ENCODE measurements around the gene ADGRD1.
A peak's percentile ranks its signal among the peaks of the same experiment; 100 is the strongest.

Gene ADGRD1

DNA sequence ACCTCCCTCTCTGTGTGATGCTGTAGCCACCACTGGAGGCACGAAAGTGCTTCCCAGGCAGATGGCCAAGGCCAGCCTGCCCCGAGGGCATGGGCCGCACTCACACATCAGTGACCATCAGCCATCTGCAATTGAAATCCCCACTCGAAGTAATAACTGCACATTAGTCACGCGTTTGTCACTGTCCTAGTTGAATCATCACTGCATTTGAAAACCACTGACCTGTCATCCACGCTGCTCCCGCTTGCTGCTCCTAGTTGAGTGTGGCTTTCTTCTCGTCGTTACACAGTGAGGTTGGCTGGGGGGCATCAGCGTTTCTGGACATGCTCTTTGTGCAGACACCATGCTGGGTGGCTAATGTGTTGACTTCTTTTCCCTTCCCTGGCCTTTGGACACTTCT lies 176.1 kb downstream of the ADGRD1 start:
- no peak for TF ChIP-seq ZC3H10 (CRISPR knock-in tag; IDR thresholded peaks at IDR 0.05)
- TF ChIP-seq, protein P1, sequence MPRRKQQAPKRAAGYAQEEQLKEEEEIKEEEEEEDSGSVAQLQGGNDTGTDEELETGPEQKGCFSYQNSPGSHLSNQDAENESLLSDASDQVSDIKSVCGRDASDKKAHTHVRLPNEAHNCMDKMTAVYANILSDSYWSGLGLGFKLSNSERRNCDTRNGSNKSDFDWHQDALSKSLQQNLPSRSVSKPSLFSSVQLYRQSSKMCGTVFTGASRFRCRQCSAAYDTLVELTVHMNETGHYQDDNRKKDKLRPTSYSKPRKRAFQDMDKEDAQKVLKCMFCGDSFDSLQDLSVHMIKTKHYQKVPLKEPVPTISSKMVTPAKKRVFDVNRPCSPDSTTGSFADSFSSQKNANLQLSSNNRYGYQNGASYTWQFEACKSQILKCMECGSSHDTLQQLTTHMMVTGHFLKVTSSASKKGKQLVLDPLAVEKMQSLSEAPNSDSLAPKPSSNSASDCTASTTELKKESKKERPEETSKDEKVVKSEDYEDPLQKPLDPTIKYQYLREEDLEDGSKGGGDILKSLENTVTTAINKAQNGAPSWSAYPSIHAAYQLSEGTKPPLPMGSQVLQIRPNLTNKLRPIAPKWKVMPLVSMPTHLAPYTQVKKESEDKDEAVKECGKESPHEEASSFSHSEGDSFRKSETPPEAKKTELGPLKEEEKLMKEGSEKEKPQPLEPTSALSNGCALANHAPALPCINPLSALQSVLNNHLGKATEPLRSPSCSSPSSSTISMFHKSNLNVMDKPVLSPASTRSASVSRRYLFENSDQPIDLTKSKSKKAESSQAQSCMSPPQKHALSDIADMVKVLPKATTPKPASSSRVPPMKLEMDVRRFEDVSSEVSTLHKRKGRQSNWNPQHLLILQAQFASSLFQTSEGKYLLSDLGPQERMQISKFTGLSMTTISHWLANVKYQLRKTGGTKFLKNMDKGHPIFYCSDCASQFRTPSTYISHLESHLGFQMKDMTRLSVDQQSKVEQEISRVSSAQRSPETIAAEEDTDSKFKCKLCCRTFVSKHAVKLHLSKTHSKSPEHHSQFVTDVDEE (CRISPR knock-in tag; IDR thresholded peaks at IDR 0.05): peak; percentile 35; the same call in 1 of the 2 replicates
- no peak for ATAC-seq

DNA sequence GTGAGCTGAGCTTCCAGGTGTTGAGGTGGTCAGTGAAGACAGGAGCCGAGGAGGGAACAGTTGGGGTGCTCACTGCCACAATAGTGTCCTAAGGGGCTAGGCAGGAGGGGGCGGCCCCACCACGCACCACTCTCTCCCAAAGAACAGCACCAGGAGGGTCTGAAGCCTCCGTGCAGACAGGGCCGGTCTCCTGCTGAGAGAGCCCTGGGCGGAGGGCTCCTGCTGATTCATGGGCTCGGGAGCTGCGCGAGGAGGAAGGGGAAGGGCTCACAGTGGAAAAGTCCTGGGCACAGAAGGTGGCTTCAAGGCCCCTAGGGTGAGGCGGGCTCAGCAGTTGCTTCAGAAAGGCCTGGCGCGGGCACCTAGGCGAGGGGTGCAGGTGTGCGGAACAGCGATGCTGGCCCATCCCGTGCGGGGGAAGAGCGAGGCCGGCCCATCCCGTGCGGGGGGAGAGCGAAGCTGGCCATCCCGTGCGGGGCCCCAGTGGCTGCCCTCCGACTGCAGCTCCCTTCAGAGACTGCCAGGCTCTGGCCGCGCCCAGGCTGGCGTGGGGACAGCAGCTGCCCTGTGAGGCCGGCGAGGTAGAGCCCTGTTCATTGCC lies 176.7 kb downstream of the ADGRD1 start:
- no peak for TF ChIP-seq TOX (CRISPR knock-in tag; IDR thresholded peaks at IDR 0.05; ENCODE audit: borderline replicate concordance)
- no peak for ATAC-seq

DNA sequence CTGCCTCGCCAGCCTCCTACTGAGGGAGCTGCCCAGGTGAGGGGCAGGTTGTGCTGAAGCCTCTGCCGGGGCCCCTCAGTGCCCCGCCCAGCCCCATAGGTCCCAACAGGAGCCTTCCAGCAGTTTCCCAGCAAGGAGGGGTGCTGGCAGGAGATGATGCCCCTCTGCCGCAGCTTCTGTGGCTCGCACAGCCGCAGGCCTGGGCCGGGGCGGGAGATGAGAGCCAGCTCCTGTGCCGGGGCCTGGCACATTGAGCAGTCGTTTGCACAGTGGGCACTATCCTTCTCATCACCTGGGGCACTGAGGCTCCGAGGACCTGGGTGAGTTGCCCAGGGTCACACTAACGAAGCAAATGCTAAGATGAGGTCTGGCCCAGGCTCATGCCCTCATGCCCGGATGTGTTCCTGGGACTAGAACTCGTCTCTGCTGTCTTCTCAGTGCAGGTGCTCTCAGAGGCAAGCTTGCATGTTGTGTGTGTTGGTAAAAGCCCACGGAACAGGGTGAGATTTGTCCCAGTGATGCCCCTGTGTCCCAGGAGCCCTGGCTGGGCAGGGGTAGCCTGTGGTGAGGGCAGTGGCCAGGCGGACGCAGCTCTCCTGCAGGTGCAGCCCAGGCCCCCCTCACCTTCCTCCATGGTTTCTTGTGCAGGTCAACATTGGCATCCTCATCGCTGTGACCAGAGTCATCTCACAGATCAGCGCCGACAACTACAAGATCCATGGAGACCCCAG lies 177.5 kb downstream of the ADGRD1 start:
- TF ChIP-seq, protein P2, sequence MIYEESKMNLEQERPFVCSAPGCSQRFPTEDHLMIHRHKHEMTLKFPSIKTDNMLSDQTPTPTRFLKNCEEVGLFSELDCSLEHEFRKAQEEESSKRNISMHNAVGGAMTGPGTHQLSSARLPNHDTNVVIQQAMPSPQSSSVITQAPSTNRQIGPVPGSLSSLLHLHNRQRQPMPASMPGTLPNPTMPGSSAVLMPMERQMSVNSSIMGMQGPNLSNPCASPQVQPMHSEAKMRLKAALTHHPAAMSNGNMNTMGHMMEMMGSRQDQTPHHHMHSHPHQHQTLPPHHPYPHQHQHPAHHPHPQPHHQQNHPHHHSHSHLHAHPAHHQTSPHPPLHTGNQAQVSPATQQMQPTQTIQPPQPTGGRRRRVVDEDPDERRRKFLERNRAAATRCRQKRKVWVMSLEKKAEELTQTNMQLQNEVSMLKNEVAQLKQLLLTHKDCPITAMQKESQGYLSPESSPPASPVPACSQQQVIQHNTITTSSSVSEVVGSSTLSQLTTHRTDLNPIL (CRISPR knock-in tag; IDR thresholded peaks at IDR 0.05; ENCODE audit: low read depth): no peak
- no peak for TF ChIP-seq ZNF70 (CRISPR knock-in tag; IDR thresholded peaks at IDR 0.05)
- TF ChIP-seq, protein P3, sequence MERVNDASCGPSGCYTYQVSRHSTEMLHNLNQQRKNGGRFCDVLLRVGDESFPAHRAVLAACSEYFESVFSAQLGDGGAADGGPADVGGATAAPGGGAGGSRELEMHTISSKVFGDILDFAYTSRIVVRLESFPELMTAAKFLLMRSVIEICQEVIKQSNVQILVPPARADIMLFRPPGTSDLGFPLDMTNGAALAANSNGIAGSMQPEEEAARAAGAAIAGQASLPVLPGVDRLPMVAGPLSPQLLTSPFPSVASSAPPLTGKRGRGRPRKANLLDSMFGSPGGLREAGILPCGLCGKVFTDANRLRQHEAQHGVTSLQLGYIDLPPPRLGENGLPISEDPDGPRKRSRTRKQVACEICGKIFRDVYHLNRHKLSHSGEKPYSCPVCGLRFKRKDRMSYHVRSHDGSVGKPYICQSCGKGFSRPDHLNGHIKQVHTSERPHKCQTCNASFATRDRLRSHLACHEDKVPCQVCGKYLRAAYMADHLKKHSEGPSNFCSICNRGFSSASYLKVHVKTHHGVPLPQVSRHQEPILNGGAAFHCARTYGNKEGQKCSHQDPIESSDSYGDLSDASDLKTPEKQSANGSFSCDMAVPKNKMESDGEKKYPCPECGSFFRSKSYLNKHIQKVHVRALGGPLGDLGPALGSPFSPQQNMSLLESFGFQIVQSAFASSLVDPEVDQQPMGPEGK (CRISPR knock-in tag; IDR thresholded peaks at IDR 0.05; ENCODE audit: borderline replicate concordance): no peak
- no peak for TF ChIP-seq ZC3H10 (CRISPR knock-in tag; IDR thresholded peaks at IDR 0.05)
- no peak for TF ChIP-seq ZNF565 (CRISPR knock-in tag; conservative IDR thresholded peaks at IDR 0.05; ENCODE audit: low read depth)
- no peak for TF ChIP-seq ESRRG (CRISPR knock-in tag; IDR thresholded peaks at IDR 0.05)
- TF ChIP-seq RARB (CRISPR knock-in tag; IDR thresholded peaks at IDR 0.05): no peak
- no peak for TF ChIP-seq TOX (CRISPR knock-in tag; IDR thresholded peaks at IDR 0.05; ENCODE audit: borderline replicate concordance)
- TF ChIP-seq ZFP3 (CRISPR knock-in tag; IDR thresholded peaks at IDR 0.05): no peak
- TF ChIP-seq, protein P4, sequence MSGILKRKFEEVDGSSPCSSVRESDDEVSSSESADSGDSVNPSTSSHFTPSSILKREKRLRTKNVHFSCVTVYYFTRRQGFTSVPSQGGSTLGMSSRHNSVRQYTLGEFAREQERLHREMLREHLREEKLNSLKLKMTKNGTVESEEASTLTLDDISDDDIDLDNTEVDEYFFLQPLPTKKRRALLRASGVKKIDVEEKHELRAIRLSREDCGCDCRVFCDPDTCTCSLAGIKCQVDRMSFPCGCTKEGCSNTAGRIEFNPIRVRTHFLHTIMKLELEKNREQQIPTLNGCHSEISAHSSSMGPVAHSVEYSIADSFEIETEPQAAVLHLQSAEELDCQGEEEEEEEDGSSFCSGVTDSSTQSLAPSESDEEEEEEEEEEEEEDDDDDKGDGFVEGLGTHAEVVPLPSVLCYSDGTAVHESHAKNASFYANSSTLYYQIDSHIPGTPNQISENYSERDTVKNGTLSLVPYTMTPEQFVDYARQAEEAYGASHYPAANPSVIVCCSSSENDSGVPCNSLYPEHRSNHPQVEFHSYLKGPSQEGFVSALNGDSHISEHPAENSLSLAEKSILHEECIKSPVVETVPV (CRISPR knock-in tag; IDR thresholded peaks at IDR 0.05): no peak
- TF ChIP-seq SNAI2 (CRISPR knock-in tag; IDR thresholded peaks at IDR 0.05): no peak
- TF ChIP-seq ZFP30 (CRISPR knock-in tag; IDR thresholded peaks at IDR 0.05): no peak
- TF ChIP-seq BACH2 (CRISPR knock-in tag; IDR thresholded peaks at IDR 0.05; ENCODE audit: borderline replicate concordance): no peak
- no peak for TF ChIP-seq ARNTL (CRISPR knock-in tag; IDR thresholded peaks at IDR 0.05; ENCODE audit: borderline replicate concordance, low read depth)
- no peak for TF ChIP-seq OSR1 (CRISPR knock-in tag; IDR thresholded peaks at IDR 0.05)
- TF ChIP-seq TCF4 (CRISPR knock-in tag; IDR thresholded peaks at IDR 0.05; ENCODE audit: borderline replicate concordance): no peak
- no peak for TF ChIP-seq CSDC2 (CRISPR knock-in tag; IDR thresholded peaks at IDR 0.05)
- ATAC-seq: no peak

DNA sequence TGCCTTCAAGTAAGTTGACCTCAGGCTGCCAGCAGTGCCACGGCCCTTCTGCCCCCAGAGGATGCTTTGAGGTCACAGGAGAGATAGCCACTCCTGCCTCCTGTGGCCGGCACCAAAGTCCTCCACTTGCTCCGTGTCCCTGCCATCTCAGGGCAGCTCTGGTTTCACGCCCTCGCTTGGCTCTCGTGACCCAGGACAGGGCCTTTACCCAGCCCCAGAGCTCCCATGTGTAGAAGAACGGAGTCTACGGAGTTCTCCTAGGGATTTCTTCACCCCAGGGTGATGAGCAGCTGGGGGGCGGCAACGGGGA lies 178.1 kb downstream of the ADGRD1 start:
- TF ChIP-seq TOX (CRISPR knock-in tag; IDR thresholded peaks at IDR 0.05; ENCODE audit: borderline replicate concordance): no peak
- TF ChIP-seq ZNF565 (CRISPR knock-in tag; conservative IDR thresholded peaks at IDR 0.05; ENCODE audit: low read depth): no peak
- no peak for TF ChIP-seq BACH2 (CRISPR knock-in tag; IDR thresholded peaks at IDR 0.05; ENCODE audit: borderline replicate concordance)
- TF ChIP-seq, protein P4 (CRISPR knock-in tag; IDR thresholded peaks at IDR 0.05): no peak
- TF ChIP-seq ISL1 (CRISPR knock-in tag; IDR thresholded peaks at IDR 0.05): no peak
- TF ChIP-seq ZFP30 (CRISPR knock-in tag; IDR thresholded peaks at IDR 0.05): no peak
- no peak for TF ChIP-seq ESRRG (CRISPR knock-in tag; IDR thresholded peaks at IDR 0.05)
- no peak for TF ChIP-seq ZC3H10 (CRISPR knock-in tag; IDR thresholded peaks at IDR 0.05)
- TF ChIP-seq ZNF8 (CRISPR knock-in tag; IDR thresholded peaks at IDR 0.05): no peak
- no peak for TF ChIP-seq GLIS3 (CRISPR knock-in tag; IDR thresholded peaks at IDR 0.05)
- TF ChIP-seq, protein P1 (CRISPR knock-in tag; IDR thresholded peaks at IDR 0.05): no peak
- TF ChIP-seq CSDC2 (CRISPR knock-in tag; IDR thresholded peaks at IDR 0.05): no peak
- TF ChIP-seq ZNF70 (CRISPR knock-in tag; IDR thresholded peaks at IDR 0.05): no peak
- ATAC-seq: no peak
